GM21381 (cell line): ENCODE results near the gene CMYA5.
"Not testable (repeated sequence)": the region's sequence is repeated elsewhere in the genome, so short reads cannot be mapped to it uniquely, and the experiment has no call there.

ENCODE experiments used
- ATAC-seq: cut with Tn5 transposase; IDR thresholded peaks from one replicate; pipeline ENCODE4 v1.9.1; 2021; ENCODE audit warnings: mild to moderate bottlenecking, moderate library complexity; ENCODE audit not compliant: unreplicated experiment

The CMYA5 gene

DNA sequence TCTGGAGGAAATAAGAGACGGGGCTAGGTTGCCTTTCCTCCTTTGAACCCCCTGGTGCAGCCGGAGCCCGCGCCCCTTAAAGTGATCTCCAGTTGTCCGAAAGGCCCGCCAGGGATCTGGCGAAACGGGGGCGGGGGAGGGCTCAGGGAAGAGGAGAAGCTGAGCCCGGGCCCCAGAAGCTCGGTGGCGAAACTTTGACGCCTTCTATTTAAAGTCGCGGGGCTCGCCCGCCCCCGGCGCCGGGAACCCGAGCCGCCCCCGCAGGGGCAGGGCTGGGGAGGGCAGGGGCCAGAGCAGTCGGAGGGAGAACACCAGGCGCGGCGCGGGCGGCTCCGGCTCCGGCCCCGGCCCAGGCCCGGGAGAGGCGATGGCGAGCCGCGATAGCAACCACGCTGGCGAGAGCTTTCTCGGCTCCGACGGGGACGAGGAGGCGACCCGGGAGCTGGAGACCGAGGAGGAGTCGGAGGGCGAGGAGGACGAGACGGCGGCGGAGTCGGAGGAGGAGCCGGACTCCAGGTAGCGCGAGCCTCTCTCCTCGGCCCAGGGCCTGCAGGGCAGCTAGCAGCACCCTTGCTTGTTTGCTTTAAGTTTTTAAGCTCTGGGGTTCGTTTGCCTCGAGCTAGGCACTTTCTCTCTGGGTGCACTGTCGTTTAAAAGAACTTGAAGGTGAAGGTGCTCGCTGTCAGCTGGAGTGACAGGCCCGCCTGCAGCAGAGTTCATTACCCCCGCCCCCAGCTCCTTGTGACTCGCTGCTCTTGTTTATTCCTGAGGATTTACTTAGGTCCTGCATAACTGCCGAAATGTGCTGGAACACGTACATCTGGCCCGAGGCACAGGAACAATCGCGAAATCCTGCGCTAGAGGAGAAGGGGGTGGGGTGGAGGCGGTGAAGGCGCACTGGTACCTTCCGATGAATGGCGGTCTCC, at the start of gene CMYA5:
TSS of gene CMYA5 (plus strand) at position 296 of the 926 bp plus-strand sequence. CDS start at position 368, 72 bp downstream.
- no peak for ATAC-seq

DNA sequence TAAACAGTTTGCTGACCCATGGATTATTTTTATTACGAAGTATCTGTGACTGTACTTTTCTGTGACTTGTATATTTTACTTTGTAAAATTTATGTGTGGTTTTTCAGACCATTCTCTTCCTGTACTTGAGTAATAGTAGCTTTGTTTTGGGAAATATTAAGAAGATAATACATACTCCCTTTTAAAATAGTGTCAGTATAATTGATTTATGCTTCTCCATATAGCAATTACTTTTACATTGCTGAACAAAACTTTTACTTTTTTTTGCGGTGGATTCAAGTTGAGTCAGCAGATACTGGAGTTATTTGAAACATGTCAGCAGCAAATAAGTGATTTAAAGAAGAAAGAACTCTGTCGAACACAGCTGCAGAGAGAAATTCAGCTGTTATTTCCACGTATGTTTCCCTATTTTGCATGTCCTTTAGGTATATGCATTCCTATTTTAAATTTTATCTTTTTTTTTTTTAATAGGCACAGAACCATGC, 49.0 kb upstream of the CMYA5 start:
- ATAC-seq: no peak

DNA sequence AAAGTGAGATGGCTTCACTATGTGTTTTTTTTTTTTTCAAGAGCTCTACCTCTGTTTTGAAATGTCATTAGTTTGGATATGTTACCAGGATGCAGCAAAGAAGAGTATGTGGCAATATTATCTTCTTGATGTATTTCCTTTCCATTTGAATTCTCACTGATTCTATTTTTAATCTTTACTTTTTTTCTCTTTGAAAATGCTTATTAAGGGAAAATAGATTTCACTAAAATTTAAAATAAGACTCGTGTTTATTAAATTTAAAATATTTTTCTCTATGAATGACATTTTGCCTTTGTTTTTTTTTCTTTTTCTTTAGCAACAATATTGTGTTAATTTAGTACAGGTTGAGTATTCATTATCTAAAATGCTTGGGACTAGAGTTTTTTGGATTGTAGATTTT, 48.2 kb upstream of the CMYA5 start:
- ATAC-seq: no peak

DNA sequence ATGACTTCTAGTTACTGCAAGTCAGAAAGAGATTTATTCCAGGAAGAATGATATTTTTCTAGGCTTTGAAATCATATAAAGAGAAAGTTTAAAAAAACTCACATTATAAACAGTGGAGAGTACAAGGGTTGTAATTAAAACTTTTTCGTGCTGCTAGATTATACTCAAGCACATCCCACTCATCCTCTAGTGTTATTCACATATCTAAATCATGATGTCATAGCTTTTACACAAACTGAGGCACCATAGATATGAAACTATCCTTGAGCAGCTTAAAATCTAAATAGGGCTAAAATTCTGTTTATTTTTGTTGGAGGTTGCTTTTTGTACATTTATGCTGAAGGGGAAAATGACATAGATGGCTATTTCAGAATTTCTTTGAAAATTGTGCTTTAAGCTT, 47.4 kb upstream of the CMYA5 start:
- no peak for ATAC-seq

DNA sequence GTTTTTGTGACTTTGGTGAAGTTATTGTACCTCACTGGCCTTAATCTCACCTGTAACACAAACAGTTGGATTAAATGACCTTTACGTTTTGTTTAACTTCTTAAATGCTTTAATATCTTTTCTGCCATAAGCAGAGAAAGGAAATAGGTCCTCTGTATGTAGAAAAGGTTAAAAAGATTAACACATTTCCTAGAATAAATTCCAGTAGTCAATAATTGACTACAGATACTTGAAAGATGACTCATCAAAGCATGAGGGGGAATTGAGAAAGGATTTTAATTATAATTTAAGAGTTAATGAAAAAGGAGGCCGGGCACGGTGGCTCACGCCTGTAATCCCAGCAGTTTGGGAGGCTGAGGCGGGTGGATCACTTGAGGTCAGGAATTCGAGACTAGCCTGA, 35.8 kb upstream of the CMYA5 start:
- ATAC-seq: no peak

DNA sequence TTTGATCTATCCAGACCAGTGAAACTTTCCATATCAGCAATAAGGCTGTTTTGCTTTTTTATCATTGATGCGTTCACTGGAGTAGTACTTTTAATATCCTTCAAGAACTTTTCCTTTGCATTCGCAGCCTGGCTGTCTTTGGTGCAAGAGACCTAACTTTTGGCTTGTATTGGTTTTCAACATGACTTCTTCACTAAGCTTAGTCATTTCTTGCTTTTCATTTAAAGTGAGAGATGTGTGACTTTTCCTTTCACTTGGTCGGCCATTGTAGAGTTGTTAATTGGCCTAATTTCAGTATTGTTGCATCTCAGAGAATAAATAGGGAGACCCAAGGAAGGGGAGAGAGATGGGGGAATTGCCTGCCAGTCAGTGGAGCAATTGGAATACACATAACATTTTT, 26.4 kb upstream of the CMYA5 start:
- ATAC-seq: no peak

DNA sequence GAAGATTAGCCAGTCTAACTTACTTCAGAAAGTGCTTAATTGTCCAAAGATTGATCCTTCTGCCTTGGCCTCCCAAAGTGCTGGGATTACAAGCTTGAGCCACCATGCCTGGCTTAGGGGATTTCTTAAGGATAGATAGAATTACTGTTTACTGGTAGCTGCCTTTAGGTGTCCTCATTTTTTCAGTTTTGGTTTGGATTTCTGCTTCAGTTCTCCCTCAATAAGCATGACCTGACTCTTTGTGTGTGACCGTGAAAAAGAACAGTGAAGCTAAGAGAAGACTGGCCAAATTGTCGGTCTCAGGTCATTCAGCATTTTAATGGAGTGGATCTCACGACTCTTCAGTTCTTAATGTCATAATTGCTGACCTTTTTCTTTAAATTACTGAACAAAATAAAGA, 22.9 kb upstream of the CMYA5 start:
- ATAC-seq: no peak

DNA sequence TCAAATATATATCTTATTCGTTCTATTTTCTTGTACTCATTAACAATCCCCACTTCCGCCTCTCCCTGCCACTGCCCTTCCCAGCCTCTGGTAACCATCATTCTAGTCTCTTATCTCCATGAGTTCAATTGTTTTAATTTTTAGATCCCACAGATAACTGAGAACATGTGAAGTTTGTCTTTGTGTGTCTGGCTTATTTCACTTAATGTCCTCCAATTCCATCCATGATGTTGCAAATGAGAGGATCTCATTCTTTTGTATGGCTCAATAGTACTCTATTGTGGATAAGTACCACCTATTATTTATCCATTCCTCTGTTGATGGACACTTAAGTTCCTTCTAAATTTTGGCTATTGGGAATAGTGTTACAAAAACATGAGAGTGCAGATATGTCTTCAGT, 17.2 kb upstream of the CMYA5 start:
- no peak for ATAC-seq

DNA sequence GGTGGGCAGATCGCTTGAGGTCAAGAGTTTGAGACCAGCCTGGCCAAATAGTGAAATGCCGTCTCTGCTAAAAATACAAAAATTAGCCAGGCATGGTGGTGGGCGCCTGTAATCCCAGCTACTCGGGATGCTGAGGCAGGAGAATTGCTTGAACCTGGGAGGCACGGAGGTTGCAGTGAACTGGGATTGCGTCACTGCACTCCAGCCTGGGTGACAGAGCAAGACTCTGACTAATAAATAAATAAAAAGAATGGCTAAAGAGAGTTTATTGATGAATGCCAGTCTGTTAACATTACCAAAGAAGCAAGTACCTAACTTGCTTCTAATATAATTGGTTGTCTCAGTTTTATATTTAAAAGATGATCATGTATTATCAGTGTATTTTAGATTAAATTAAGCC, 13.3 kb upstream of the CMYA5 start:
- not testable (repeated sequence) for ATAC-seq

DNA sequence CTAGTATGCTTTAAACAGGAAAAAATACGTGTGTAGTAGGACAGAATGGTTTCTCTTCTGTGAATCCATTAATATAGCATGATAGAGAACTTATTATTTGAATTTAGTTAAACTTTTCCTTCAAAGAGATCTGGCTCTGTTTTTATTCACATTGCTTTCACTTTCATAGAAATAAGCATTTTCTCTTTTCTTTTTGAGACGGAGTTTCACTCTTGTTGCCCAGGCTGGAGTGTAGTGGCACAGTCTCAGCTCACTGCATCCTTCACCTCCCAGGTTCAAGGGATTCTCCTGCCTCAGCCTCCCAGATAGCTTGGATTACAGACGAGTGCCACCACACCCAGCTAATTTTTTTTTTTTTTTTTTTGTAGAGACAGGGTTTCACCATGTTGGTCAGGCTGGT, 7.5 kb upstream of the CMYA5 start:
- ATAC-seq: not testable (repeated sequence)

DNA sequence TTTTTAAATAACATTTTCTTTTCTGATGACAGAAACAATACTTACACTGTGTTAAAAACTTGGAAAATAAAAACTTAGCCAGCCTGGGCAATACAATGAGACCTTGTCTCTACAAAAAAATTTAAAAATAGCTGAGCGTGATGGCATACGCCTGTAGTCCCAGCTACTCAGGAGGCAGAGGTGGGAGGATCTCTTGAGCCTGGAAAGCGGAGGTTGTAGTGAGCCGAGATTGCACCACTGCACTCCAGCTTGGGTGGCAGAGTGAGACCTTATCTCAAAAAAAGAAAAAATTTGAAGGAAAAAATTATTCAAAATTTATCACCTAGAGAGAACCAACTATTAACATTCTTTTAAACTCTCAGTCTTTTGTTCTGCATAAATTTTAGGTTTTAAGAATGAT, 4.9 kb upstream of the CMYA5 start:
- ATAC-seq: no peak

DNA sequence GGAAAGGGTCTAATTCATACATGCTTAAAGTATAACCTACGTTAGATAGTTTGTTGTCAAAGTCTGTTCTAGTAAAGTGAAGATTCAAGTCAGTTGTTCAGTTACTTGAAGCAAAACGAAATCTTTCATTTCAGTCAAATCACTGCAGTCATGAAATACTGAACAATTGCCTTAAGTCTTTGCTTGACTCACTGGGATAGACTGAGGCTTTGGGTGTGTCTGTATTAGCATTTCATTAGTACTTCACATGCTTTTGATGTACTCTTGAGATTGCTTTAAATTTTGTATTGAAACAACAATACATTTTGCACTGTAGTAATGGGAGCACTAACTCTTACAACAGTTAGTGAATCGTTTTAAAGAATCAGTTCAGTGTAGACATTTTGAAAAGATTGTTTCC, 4.0 kb upstream of the CMYA5 start:
- ATAC-seq: no peak

DNA sequence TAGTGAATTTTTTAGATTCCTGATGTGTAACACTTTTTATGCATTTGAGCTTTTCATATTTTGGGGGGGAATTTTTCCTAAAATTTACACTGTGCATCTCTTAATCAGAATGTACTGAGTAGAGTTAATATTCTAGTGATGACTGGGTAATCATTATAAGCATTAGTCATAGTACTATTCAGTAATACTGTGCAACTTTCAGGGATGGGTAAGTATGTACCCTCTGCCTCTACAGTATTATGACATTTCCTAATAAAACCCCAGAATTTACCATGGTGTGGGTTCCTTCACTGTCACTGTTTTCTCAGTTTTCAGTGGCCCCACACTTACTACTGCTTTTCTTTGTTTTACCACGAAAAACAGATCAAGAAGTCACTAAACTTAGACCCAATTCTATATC, 2.8 kb upstream of the CMYA5 start:
- ATAC-seq: no peak

DNA sequence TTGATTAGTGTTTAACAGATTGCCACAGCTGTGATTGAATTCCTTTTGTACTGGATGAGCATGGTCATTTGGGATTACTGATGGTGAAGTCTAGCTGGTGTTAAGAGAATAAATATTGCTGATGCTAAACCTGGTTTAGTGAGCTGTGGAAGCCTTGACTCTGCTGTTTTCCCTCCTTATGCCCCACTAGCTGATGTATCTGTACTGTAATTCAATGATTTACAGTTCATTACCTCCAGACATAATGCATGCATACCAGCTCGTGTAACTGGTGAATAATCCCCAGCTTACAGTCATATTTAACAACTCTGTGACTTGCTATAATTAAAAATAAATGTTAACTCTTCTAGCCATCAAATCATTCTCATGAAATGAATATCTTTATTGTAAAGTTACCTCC, 1.7 kb upstream of the CMYA5 start:
- ATAC-seq: no peak

DNA sequence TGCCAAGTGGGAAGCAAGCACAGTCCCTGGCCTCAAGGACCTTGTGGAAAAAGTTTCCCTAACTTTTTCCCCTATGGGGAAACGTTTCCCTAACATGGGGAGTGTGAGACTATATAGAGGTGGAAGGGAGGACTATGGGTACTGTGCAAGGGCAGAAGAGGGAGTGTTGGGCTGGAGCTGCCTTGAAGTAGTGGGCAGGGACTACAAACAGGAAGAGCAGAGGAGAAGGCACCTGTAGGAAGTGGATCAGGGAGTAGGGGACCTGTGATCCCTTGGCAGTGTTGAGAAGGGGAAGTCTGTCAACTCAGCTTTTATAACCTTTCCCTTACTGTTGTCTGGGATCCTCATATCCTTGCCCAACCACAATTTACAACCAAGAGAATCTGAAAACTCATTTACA, 1.4 kb downstream of the CMYA5 start:
- ATAC-seq: no peak

DNA sequence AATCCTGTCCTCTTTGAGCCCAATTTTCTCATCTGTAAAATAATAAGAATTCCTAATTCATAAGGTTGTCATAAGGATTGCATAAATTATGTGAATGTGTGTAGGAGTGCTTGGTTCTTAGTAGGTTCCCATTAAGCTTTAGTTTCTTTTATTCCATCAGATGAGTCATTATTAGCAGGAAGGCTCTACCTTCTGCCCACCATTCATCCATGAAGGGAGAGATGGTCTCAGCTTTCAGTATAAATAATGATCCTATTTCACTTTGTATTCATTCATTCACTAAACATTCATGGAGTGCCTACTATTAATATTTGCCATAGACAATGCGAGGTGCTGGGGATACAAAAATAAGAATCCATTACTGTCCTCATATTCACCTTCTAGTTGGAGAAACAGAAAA, 3.0 kb downstream of the CMYA5 start:
- ATAC-seq: no peak

DNA sequence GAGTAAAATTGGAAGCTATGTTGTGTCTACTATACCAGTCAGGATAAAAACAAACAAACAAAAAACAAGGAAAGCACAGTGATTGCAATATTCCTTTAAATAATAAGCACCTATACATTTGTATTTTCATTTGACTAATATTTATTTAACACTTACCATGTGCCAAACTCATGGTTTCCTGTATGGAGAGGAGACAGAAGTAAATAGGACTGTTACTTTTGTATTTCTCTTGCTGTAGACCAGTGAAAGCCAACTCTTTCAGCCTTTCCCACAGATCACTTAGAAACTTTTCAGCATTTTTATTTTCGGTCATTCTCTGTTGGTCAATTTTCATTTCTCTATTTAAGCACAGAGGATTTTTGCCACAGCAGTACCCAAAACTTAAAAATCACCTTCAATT, 4.5 kb downstream of the CMYA5 start:
- no peak for ATAC-seq

DNA sequence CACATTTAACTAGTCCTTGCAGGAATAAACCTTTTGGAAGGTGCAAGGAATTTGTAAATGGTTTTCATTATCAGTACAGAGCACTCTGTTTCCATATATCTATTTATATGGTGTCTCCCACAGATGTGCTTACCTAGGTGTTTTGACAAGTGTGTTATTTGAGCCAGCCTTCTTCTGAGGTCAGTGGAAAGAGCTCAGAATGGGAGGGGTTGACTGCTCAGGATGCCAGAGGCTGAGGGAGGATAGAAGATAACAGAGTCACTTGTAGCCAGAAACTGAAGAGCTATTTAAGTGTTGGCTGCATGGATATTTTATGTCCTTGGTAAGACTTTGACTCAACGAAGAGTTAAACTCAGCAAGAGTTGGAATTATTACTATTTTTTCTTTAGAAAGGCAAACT, 5.0 kb downstream of the CMYA5 start:
- ATAC-seq: no peak

DNA sequence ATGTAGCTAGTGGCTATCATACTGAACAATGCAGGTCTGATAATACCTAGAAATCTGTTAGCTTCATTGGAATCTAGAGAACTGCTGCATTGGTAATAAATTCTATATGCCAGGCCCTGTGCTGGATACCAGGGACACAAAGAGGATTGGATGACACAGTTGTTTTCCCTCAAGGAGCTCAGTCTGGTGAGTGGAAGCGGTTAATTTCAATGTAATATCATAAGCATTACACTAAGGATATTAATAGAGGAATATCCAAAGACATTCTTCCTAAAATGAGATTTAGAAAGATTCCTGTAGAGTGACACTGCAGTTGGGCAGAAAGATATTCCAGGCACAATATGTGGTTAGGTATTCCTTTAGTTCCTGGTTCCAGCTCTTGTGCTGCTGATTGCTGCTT, 5.9 kb downstream of the CMYA5 start:
- no peak for ATAC-seq

DNA sequence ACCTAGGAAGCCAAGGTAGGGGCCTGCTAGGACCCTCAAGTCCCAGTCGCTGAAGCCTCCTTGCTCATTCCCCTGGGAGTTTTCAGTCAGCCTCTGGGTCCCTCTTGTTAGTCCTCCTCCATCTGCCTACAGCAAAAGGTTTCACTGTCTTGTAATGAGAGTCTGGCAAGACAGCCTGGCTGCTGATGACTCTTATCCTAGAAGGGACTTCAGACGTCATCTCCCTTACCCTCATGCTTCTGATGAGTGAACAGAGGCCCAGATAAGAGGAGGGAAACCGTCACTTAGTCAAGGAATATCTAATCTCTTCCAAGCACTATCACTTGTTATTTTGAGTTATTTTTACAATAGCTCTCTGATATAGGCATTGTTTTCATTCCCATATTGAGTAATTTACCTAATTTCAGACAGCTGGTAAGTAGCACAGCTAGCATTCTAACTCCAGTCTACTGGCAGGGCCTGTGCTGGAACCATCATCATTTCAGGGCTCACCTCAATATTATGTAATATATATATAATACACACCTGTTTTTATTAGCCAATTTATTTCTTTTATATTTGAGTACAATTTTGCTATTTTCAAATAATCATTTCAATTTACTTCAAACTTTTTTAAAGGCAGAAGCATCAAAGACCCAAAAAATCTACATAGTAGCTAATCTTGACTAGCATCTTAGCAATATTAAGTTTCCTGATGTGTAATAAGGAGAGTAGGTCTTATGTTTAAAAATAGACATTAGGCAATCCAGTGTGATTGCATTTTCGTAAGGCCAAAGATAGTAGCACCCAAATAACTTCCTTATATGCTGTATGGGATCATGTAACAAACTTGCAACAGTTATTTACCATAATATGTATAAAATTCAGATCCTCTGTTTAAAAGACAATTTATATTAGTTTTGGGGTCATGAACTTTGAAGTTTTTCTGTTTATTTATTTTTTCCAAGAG, 7.9 kb downstream of the CMYA5 start:
- ATAC-seq: no peak

DNA sequence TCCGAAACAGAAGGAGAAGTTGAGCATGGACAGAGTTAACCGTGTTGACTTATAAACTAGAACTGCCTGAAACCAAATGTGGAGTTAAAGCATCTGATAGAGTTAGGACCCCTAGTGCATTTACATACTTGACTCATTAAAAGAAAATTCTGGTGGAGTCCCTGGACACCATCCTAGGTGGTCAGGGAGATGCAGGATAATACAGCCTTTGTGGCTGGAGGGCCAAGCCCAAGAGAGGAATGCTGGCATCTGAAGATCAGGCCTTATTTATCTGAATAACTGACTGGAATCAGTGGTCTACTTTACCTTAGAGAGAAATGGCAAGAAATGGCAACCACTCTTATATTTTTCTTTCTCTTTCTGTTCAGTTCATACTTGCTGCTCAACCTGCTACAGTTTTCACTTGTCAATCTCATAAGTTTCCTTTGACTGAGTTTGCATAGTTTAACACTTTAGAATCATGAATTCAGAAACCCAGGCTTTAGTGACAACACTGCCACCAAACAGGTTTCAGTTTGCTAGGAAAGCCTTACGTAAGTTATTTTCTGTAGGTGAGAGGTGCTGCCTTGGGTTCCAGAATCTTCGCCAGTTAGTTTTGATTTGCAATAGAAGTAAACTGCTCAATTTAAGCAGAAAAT, 10.2 kb downstream of the CMYA5 start:
- ATAC-seq: peak; percentile 87
